Epidermal melanocyte (primary cell): ENCODE results near the gene KCTD18.
A peak's percentile ranks its signal among the peaks of the same experiment; 100 is the strongest.

ENCODE experiments used
- DNase-seq: peaks from one replicate; pipeline ENCODE4 v3.0.0; 2011; ENCODE audit warnings: low spot score; ENCODE audit not compliant: insufficient read length

KCTD18 gene

DNA sequence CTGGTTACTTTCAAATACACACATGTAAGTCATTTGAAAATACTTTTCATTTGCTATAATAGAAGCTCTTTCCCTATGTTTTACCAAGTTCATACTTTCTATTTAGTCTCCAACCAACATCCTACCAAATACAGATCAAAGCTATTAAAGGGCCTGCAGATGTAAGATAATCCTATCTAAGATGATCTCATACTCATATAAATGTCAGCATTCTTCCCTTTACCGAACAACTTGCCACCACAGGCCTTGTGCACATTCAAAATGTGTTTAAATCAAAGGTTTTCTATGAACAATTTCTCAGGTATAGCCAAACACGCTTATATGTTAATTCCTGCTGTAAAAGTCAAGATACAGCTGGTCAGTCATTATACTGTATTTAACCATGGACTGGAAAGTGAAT is 23.3 kb downstream of the KCTD18 start:
- no peak for DNase-seq

DNA sequence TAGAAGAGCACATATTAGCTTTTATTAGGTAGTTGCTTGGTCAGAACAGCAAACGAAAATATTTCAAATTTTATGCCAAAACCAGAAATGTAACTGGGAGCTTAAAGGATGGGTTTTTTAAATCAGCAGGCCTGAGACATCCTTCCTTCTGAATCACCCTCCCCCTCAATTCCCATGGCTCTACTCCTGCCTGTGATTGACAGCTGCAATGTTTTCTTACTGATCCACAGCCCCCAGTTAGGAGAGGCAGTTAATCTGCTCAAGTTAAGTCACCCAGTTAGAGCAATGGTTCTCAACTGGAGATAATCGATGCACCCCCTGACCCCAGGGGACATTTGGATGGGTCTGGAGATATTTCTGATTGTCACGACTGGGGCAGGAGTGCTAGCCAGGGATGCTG is 24.9 kb downstream of the KCTD18 start:
- no peak for DNase-seq

DNA sequence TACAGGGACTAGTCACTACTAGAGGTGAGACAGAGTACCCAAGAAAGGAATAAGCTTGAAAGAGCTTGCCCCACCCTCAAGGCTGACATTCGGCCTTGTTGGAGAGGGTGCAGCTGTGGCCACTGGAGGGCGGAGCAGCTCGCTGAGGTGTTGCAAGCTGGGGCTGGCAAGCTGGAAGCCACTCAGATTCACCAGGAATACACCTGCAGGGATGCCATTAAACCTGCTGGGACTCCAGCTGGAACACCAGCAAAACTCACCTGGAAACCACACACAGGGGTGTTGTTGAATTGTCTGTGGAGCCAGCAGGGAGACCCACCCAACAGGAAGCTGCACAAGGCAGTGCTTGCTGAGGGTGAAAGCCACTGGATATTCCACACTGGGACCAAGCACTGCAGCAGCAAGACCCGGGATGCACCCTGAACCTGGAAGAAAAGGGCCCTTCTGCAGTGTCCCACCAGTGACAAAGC is 26.1 kb downstream of the KCTD18 start:
- no peak for DNase-seq

DNA sequence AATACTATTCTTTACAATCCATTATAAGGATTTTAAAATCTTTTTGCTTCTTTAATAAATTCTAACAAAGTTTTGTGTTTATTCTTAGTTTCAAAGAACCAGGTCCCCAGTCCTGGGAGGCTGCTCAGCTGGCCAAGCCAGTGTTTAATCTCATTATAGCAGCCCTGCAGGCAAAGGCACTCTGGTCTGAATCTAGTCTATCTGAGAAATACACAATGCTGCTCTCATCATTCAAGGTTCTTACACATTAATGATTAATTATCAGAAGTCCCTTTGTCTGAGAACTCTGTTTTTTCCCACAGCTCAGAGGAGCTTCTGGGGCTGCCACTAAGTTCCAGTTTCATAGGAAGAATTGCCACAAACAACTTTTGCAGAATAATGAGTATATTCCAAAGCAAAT is 27.7 kb downstream of the KCTD18 start:
- no peak for DNase-seq

DNA sequence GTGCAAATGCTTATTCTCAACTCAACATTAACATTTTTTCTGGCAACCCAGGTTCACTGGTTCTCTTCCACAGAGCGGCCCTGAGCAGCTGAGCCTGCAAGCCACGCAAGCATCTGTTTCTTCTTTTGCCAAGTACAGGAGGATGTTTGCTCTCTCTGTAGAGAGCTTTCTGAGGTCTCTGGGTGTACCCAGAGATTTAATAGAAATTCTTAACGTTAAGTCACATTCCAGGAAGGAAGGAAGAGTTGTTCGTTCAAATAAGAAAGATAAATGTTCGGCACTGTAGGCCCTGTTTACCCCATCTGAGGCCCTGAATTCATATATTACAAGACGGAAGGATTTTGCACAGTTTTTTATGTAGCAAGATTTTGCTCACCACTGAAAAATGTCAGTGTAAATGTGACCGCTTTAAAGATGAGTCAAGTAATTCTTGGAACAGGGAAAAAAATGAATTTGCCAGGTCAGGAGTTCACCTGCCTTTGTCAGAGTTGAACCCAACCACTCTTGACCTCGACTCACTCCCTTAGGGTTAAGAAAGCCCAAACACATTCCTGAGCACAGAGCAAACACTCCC is 30.1 kb downstream of the KCTD18 start:
- DNase-seq = no peak

DNA sequence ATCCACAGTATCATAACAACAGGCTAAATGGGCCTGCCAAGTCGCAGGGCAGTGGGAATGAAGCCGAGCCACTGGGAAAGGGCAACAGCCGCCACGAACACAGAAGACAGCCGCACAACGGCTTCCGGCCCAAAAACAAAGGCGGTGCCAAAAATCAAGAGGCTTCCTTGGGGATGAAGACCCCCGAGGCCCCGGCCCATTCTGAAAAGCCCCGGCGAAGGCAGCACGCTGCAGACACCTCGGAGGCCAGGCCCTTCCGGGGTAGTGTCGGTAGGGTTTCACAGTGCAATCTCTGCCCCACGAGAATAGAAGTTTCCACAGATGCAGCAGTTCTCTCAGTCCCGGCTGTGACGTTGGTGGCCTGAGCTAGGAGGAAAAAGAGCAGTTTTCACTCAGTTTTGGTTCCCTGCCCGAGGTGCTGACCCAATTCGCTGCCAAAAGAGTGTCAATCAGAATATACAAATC is 32.2 kb downstream of the KCTD18 start:
- DNase-seq = no peak

DNA sequence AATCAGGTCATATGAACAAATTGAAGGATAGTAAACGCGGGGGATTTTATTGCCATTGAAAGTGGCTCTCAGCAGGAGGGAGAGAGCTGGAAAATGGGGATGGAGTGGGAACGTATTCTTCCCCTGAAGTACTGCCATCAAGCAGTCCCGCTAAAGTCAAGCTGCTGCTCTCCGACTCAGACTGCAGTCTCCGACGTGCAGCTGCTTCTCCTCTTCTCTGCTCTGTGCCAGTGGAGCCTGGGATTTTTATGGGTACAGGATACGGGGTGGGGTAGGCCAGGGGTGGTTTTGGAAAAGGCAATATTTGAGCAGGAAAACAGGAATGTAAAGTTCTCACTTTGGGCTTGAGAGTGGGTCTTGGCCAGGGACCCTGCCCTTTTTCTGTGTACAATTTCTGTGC is 33.0 kb downstream of the KCTD18 start:
- no peak for DNase-seq

DNA sequence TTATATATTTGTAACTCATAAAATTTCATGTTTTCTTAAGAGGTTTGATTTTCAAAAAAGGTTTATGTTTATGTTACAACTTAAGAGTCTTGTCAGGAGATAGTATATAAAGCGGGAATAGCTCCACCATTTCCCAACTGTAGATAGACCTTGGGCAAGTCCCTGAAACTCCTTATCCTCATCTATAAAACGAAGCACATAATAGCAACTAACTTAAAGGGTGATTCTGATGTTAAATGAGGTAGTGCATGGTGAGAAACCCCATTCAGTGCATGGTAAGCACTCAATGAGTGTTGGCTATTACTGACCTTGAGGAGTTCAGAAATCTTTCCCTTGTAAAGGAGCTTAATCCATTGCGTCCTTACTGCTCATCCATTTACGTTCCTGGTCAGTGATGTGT is 34.1 kb downstream of the KCTD18 start:
- no peak for DNase-seq

DNA sequence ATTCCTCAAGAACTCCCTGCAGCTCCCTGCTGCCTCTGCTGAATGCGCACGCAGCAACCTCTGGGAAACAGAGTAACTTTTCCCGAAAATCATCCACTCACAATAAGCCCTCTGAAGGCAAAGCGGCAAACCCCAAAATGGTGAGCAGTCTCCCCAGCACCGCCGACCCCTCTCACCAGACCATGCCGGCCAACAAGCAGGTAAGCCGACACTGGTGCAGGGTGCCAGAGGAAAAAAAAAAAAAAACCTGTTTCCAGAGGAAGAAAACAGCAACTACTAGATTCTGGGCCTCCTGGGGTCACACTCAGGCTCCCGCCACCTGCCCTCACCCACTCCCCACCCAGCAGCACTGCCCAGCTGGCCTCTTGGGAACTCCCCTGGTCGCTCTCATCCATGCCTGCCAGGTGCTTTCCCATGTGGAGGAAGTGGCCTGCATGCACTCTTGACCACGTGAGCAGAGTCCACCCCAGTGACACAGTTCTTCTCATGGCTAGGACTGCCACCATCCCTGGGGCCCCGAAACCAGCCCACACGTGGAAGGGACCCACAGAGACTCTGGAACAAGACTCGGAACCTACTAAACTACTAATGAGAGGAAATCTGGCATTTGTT is 36.9 kb downstream of the KCTD18 start:
- DNase-seq = no peak

DNA sequence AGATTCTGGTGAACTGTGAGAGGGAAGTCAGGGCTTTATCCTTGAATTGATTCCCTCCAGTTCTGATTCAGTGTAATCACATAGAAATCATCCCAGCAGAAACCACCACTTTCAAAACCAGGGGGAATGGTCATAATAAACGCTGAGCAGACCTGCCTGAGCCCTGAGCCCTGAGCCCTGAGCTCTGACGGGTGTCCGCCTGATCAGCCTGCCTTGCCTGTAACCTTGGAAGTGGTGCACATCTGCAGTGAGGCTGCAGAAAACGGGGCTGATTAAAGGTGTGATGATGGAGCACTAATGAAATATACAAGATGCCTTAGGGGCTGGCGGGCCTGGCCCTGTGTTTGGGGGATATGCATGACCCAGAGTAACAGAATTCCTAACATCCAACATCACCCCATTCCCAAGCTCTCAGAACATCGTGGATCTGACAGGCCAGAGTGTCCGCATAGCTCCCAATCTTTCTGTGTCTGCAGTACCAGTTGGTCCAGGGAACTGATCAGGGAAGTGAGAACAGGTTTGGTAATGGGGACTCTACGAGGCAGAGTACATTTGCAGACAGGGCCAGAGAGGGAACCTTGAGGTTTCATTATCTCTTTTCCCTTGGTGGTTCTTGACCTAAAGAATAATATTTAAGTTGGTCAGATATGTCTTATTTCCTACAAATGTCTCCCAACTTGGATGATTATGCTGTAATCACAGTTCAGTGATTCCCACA is 37.8 kb downstream of the KCTD18 start:
- no peak for DNase-seq

DNA sequence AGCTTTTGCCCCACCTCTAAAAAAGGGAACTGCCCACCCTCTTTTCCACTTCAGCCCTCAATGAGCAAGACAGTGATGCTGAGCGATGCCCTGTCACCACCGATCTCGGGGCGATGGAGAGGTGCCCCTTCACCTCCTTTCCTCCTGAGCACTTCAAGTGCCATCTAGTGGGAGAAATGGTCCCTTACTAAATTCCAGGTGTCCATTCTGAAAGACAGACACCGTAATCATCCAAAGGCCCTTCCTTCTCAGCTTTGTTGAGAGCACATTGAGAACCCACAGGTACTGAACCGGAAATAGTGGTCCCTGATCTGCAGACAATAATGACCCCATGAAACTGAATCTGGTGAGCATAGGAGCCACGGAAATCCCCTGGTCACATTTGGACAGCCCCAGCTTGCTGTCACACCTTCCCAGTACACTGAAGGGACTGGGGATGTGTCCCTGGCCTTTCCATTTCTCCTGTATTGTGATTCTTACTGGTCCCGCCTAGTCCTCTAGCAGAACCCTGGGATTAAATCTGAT is 38.5 kb downstream of the KCTD18 start:
- DNase-seq = no peak

DNA sequence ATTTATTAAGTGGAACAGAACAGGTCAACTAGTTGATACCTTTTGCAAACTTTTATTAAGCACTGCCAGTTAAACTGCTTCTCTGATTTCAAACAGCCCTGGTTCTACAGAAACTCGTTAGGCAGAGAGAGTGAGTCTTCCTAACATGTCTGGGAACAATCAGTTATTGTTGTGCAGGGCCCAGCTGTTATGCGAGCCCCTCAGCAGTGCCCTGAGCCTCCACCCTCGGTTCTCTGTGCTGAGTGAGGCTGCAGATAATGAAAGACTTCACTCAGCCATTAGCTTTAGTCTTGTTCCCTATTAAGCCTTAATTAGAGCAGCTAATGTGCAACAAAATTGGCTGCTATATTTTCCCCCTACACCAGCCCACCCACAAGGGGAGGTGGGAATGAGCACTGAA is 39.6 kb downstream of the KCTD18 start:
- DNase-seq = peak; percentile 50

DNA sequence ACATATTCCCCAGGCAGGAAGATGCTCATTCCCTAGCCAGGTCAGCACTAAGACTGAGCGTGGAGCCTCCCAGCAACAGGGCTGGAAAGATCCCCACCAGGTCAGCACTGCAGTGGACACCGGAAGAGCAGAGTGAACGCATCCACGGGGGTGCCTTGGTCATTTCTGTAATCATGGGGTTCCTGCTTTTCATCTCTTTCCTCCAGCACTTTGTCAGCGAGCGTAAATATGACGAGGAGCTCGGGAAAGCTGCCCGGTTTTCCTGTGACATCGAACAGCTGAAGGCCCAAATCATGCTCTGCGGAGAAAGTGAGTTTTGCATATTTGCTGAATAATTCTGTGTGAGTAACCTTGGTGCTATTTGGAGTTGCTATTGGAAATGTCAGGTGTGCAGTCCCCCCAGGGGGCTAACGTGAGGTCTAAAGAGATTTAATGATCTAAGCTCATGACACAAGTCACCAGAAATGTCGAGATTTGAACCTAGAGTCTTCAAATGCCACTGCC is 40.1 kb downstream of the KCTD18 start:
- no peak for DNase-seq

DNA sequence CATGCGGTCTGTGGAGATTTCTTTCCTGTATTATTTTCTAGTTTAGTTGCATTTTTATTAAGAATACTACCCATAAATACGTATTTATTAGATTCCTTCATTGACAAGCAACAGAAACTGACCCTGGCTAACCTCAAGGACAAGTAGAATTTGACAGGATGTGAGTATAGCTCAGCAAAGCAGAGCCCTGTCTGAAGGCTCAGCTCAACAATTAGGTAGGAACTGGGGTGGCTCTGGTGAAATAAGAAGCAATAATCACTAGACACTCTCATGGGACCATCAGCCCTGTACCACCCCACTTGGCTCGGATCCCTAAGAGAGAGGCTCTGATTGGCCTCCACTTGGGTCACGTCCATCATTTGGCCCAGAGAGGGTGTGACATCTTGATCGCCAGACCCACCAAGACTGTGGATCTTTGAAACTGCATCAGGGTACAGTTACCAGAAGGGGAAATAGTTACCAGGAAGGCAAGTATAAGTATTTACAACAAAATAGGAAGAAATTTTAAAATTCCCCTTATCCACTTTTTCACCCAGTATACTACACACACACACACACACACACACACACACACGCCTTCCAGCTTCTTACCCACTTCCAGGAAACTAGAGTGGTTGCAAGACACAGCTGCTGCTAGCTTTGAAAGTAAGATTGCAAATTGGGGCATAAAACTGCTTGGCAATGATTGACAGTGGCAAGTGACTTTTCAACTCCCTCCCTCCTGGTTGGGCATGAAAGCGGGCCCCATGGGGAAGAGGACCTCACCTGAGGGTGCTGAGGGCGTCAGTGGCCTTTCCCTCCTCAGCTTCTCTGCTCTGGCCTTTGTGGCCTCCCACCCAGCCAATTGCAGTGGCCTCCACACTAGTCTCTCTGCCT is 41.8 kb downstream of the KCTD18 start:
- DNase-seq = no peak

DNA sequence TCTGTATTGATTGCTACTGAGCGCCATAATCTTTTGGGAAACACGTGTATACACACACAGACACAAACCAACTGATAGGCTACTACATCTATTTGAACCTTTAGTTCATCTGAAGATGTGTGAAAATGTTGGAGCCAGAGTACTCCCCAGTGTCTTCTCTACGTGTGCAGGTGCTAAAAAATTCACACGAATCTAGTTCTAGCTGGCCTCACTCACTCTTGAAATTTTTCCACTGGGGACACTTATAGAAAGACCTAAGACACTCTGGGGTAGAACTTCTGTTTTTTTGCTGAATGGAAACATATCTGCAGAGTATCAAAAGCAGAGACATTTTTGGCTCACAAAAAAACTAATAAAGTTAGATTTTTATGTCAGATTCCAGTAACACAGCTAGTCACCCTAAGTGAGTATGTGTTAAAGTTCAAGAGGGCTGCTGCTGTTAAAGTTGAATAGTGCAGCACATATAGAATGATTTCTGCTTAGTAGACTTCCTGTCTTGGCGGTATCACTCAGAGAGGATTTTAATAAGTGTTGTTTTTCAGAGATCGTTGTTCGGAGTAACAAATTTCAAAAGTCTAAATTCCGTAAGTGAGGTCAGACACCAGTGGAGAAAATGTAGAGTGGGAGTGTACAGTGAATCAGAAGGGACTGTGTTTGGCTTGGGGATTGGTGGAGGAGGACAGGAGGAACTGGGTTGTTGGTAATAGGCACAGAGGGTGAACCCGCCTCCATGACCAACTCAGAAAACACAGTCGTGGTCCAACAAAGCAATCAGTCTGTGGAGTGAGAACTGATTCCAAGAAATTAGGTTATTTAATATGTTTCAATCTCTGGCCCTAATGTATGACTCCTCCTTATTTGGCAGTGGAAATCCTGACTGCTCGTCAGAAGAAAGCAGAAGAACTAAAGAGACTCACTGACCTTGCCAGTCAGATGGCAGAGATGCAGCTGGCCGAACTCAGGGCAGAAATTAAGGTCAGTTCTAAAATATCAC is 43.1 kb downstream of the KCTD18 start:
- DNase-seq = no peak

DNA sequence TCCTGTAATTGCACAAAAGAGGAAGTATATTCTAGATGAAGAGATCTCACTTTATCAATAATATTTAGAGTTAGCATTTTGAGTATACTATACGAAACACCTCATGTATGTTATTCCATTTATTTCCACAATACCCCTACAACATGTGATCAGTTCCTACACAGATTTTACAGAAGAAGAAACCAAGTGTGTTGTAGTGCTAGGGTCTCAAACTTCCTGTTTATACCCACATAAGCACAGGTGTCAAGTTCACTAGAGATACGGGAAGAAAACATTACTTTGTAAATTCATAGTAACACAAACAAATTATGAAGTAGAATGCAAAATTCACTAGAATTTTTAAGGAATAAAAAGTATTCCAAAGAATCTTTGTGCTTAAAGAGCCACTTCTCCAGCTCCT is 46.4 kb downstream of the KCTD18 start:
- no peak for DNase-seq

DNA sequence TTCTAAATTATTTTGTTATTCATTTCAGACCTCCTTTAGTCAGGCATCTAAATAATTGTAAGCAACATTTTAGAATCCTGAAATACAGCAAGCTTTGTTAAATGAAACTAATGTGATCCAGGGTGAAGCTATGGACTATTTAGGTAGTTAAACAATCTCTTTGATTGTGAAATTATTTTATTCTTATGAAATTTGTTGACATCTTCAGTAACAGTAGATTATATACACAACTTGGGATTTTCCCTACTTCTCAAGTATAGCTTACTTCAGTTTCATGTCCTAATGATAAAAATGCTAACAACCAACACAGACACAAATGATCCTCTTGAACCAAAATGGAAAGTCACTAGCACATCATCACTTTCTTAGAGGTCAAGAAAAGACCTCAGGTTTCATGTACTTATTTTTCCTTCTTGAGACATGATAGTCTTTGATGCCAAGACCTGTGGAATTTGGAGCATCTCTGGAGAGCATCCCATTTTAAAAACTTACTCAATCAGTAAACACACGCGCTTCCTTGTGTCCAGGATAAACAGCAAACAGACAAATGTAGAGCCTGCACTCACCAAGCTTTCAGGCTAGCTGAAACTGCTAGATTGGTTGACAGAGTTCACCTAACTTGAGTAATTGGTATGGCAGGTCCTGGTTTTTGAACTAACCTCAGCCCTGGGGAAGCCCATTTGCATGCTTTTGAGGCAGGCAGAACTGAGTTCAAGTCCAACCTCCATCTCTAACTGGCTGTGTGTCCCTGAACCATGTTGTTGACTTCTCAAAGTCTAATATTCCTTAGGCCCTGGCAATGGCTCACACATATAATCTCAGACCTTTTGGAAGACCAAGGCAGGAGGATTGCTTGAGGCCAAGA is 47.8 kb downstream of the KCTD18 start:
- DNase-seq = no peak

DNA sequence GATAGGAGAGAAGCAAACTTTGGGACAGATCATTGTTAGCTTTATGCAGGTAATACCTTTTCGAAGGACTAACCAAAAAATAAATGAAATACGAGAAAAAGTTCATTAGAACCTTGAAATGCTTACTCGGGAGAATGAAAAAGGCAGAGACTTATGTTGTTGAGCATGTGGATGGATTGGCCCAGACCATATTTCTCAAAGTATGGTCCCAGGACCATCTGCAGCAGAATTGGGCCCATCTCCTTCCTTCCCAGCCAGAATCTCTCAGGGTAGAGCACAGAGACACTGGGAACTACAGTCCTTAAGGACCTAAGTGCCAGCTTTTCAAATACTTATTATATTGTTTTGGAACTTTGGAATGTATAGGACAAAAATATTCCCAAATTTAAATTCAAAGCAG is 50.8 kb downstream of the KCTD18 start:
- no peak for DNase-seq

DNA sequence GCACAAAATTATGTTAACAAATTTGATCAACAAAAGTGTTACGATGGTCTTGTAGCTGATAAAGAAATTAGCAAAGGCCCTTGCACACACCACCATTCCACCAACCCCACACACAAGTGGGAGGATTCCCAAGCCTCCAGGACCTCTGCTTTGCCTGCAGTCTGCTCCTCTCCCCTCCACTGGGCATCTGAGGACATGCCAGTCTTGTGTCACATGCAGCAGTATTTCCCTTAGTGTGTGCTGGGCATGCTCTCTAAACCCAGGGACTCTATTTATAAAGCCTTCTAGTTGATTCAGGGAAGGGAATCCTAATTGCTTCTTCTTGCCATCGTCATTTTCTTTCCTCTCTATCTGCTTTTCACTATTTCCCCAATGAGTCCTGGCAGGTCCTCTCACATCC is 53.3 kb downstream of the KCTD18 start:
- DNase-seq = no peak
